Fibroblast of lung (primary cell): ENCODE results near the gene AGBL1. TPM values are rescaled to one million over a fixed set of nuclear protein-coding genes. Genes with fewer than 3 reads are reported as not detected.

Source experiments
- DNase-seq, 2 donors: peaks; one replicate each; pipeline versions ENCODE4 v3.0.0 to v3.0.0-alpha.2; 2010; ENCODE audit warnings: low read depth in 2 of 2
- H2AFZ ChIP-seq: 2 replicates; pipeline ENCODE4 v1.5.1; 2012; ENCODE audit warnings: low read length, control low read depth, inconsistent platforms
- H3K27ac ChIP-seq: 2 replicates; pipeline ENCODE4 v1.5.1; 2011; ENCODE audit warnings: low read length, control low read depth; ENCODE audit not compliant: insufficient read depth
- H3K27me3 ChIP-seq: 2 replicates; pipeline ENCODE4 v1.5.1; 2011; ENCODE audit warnings: mild to moderate bottlenecking, low read length; ENCODE audit not compliant: control insufficient read depth, insufficient read depth
- H3K36me3 ChIP-seq: 2 replicates; pipeline ENCODE4 v1.5.1; 2011; ENCODE audit warnings: low read length; ENCODE audit not compliant: control insufficient read depth, insufficient read depth
- H3K4me1 ChIP-seq: 2 replicates; pipeline ENCODE4 v1.5.1; 2011; ENCODE audit warnings: low read length; ENCODE audit not compliant: control insufficient read depth, insufficient read depth; ENCODE audit errors: extremely low read depth
- H3K4me2 ChIP-seq: 2 replicates; pipeline ENCODE4 v1.5.1; 2011; ENCODE audit warnings: low read length, control low read depth; ENCODE audit not compliant: insufficient read depth; ENCODE audit errors: extremely low read depth
- H3K4me3 ChIP-seq, 4 experiments: fragments of 200-600 bp in 1 of 4; sonication (generic) in 1 of 4; replicated peaks in 1 of 4; 2 replicates each; pipeline ENCODE4 v1.5.1; 2011 to 2016; ENCODE audit warnings: low read length in 4 of 4, low read depth in 3 of 4, mild to moderate bottlenecking in 3 of 4, control low read depth in 2 of 4, inconsistent platforms in 1 of 4, mixed read lengths in 1 of 4; ENCODE audit not compliant: insufficient read depth in 1 of 4; ENCODE audit errors: control extremely low read depth in 1 of 4
- H3K79me2 ChIP-seq: 2 replicates; pipeline ENCODE4 v1.5.1; 2012; ENCODE audit warnings: mild to moderate bottlenecking, low read length, inconsistent platforms; ENCODE audit not compliant: control insufficient read depth, insufficient read depth
- H3K9ac ChIP-seq: 2 replicates; pipeline ENCODE4 v1.5.1; 2011; ENCODE audit warnings: mild to moderate bottlenecking, low read length, control low read depth; ENCODE audit not compliant: insufficient read depth
- H3K9me3 ChIP-seq: 2 replicates; pipeline ENCODE4 v1.5.1; 2012; ENCODE audit warnings: low read depth, low read length; ENCODE audit not compliant: control insufficient read depth, insufficient read depth
- H4K20me1 ChIP-seq: 2 replicates; pipeline ENCODE4 v1.5.1; 2011; ENCODE audit warnings: low read length; ENCODE audit not compliant: control insufficient read depth, insufficient read depth; ENCODE audit errors: extremely low read depth
- EZH2 ChIP-seq: IDR thresholded peaks from 2 replicates; pipeline ENCODE4 v1.5.1; 2012; ENCODE audit warnings: low read length, control low read depth, mild to moderate bottlenecking; ENCODE audit errors: missing control alignments
- polyA plus RNA-seq, 2 donors: library from polyadenylated mRNA; depleted of rRNA in 1 of 2; stranded (reverse) in 1 of 2; unstranded in 1 of 2; fragments of >200 nt; gene quantifications; 2 replicates each; pipeline ENCODE4 v1.2.1, GENCODE V29; 2011 to 2012; ENCODE audit warnings: missing spikeins in 1 of 2
- total RNA-seq: library from RNA; depleted of rRNA; stranded (reverse); fragments of >200 nt; gene quantifications from 2 replicates; pipeline ENCODE4 v1.2.1, GENCODE V29; 2014
- TF ChIP-seq, protein P1 (sequence below), 2 donors: IDR thresholded peaks in 1 of 2; conservative IDR thresholded peaks in 1 of 2; 1 replicate in 1 of 2; 2 replicates in 1 of 2; pipeline ENCODE4 v1.5.1; 2011 to 2012; ENCODE audit warnings: low read length in 2 of 2, control low read depth in 1 of 2, inconsistent platforms in 1 of 2, low read depth in 1 of 2, mild to moderate bottlenecking in 1 of 2

AGBL1 gene
- total and polyA plus RNA-seq, 2 donors (not counting 1 experiment from before 2014, with no cell fraction given): not detected

DNA sequence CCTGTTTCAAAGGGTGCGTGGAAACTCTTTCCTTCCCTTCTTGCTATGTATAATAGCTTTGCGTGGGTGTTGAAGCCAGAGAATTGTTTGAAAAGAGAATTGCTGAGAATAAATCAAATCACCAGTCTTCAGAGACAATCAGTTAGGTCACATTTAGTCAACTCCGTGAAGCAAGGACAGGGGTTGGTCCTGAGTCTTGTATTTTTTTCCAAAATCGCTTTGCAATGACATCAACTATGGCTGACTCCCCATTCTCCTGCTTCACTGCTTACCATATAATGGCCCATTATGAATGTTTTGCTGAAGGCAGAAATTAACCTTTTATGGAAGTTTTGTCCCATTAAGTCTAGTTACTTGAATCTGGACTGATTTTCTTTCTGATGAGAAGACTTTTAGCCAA is 852.8 kb downstream of the AGBL1 start:
- TF ChIP-seq, protein P1, sequence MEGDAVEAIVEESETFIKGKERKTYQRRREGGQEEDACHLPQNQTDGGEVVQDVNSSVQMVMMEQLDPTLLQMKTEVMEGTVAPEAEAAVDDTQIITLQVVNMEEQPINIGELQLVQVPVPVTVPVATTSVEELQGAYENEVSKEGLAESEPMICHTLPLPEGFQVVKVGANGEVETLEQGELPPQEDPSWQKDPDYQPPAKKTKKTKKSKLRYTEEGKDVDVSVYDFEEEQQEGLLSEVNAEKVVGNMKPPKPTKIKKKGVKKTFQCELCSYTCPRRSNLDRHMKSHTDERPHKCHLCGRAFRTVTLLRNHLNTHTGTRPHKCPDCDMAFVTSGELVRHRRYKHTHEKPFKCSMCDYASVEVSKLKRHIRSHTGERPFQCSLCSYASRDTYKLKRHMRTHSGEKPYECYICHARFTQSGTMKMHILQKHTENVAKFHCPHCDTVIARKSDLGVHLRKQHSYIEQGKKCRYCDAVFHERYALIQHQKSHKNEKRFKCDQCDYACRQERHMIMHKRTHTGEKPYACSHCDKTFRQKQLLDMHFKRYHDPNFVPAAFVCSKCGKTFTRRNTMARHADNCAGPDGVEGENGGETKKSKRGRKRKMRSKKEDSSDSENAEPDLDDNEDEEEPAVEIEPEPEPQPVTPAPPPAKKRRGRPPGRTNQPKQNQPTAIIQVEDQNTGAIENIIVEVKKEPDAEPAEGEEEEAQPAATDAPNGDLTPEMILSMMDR (conservative IDR thresholded peaks at IDR 0.05 in 1 of 2, IDR thresholded peaks at IDR 0.05 in 1 of 2; ENCODE audit: low read depth in 1 of 2, low read length in 2 of 2): no peak
- TF ChIP-seq EZH2: no peak
- Histone ChIP-seq H2AFZ (no peak overlapping the region), H3K79me2 (no peaks in the 10 kb centered on the region), H3K4me3 (no peak overlapping the region), H3K9me3 (no peaks in the 10 kb centered on the region), H4K20me1 (no peaks in the 10 kb centered on the region), H3K4me1 (no peaks in the 10 kb centered on the region), H3K27me3 (no peaks in the 10 kb centered on the region), H3K27ac (no peak overlapping the region), H3K9ac (no peak overlapping the region), H3K4me2 (no peak overlapping the region), H3K36me3 (no peaks in the 10 kb centered on the region)
- DNase-seq: no peak

- Histone ChIP-seq H3K36me3 (no peaks in the 10 kb centered on the region), H3K79me2 (no peaks in the 10 kb centered on the region), H3K9ac (no peak overlapping the region), H3K4me3 (no peak overlapping the region), H3K9me3 (no peaks in the 10 kb centered on the region), H3K27me3 (no peaks in the 10 kb centered on the region), H3K4me2 (no peak overlapping the region), H3K4me1 (no peaks in the 10 kb centered on the region), H4K20me1 (no peaks in the 10 kb centered on the region), H2AFZ (no peak overlapping the region), H3K27ac (no peak overlapping the region)
- TF ChIP-seq EZH2: no peak
- TF ChIP-seq, protein P1 (conservative IDR thresholded peaks at IDR 0.05 in 1 of 2, IDR thresholded peaks at IDR 0.05 in 1 of 2; ENCODE audit: low read depth in 1 of 2, low read length in 2 of 2): no peak
- no peak for DNase-seq
Measured at GRCh38 chr15:86935841-86936240, 856.2 kb downstream of the AGBL1 start.

GRCh38 chr15:86942285-86942684 is 862.6 kb downstream of the AGBL1 start:
- H3K9ac ChIP-seq: no peak overlapping the region
- H2AFZ ChIP-seq: no peak overlapping the region
- H3K4me1 ChIP-seq: no peaks in the 10 kb centered on the region
- no peak overlapping the region for H3K4me3 ChIP-seq
- DNase-seq: peak in 1 of 2 donors; percentile 55
- no peak overlapping the region for H3K4me2 ChIP-seq
- TF ChIP-seq EZH2: no peak
- TF ChIP-seq, protein P1 (conservative IDR thresholded peaks at IDR 0.05 in 1 of 2, IDR thresholded peaks at IDR 0.05 in 1 of 2; ENCODE audit: low read depth in 1 of 2, low read length in 2 of 2): no peak
- no peaks in the 10 kb centered on the region for H3K79me2 ChIP-seq
- no peaks in the 10 kb centered on the region for H3K27me3 ChIP-seq
- no peak overlapping the region for H3K27ac ChIP-seq
- no peaks in the 10 kb centered on the region for H3K9me3 ChIP-seq
- H3K36me3 ChIP-seq: no peaks in the 10 kb centered on the region
- no peaks in the 10 kb centered on the region for H4K20me1 ChIP-seq
